WTC11 (cell line): Measurements from ENCODE around the gene ZNF579. TPM values are rescaled to one million over a fixed set of nuclear protein-coding genes. Genes with fewer than 3 reads are reported as not detected.

ENCODE experiments used
- ATAC-seq: fragments of 200-7000 bp; cut with Tn5 transposase; 2 replicates; pipeline ENCODE4 v1.10.0; 2021; ENCODE audit warnings: mild to moderate bottlenecking, moderate library complexity
- CTCF ChIA-PET: fragments of 300-600 bp; sonication (Branson Sonifier 250); formaldehyde crosslinking; loops from one replicate; lab custom pipeline; 2021; ENCODE audit warnings: antibody characterized with exemption; lab: Charles Lee
- POLR2A ChIA-PET: fragments of 350-600 bp; sonication (Branson Sonifier 250); formaldehyde crosslinking; loops from one replicate; lab custom pipeline; 2021; ENCODE audit warnings: antibody characterized with exemption; lab: Charles Lee
- DNase-seq: peaks from one replicate; pipeline ENCODE4 v3.0.0; 2021; ENCODE audit warnings: low spot score
- H3K27ac Mint-ChIP-seq: 2 replicates; pipeline ENCODE4 v1.8.0; 2021; ENCODE audit warnings: mixed read lengths
- H3K27me3 Mint-ChIP-seq: 2 replicates; pipeline ENCODE4 v1.8.0; 2021; ENCODE audit warnings: low read depth, mild to moderate bottlenecking, moderate library complexity, mixed read lengths
- H3K36me3 Mint-ChIP-seq: 2 replicates; pipeline ENCODE4 v1.8.0; 2021; ENCODE audit warnings: mixed read lengths
- H3K4me1 Mint-ChIP-seq: 2 replicates; pipeline ENCODE4 v1.8.0; 2022; ENCODE audit warnings: mixed read lengths
- H3K4me3 Mint-ChIP-seq: 2 replicates; pipeline ENCODE4 v1.8.0; 2021; ENCODE audit warnings: mild to moderate bottlenecking, moderate library complexity, mixed read lengths
- H3K9me3 Mint-ChIP-seq: 2 replicates; pipeline ENCODE4 v1.8.0; 2021; ENCODE audit warnings: mixed read lengths
- CREM ChIP-seq: sonication (generic); formaldehyde crosslinking; IDR thresholded peaks from 2 replicates; pipeline ENCODE4 v1.8.1; 2022; ENCODE audit warnings: mild to moderate bottlenecking, missing genetic modification reagents, moderate library complexity
- ESRRA ChIP-seq: sonication (generic); formaldehyde crosslinking; IDR thresholded peaks from 2 replicates; pipeline ENCODE4 v1.8.1; 2022; ENCODE audit warnings: mild to moderate bottlenecking, missing genetic modification reagents, borderline replicate concordance
- GABPB1 ChIP-seq: sonication (generic); formaldehyde crosslinking; IDR thresholded peaks from 2 replicates; pipeline ENCODE4 v1.8.1; 2023; ENCODE audit warnings: mild to moderate bottlenecking, missing genetic modification reagents
- IRF2 ChIP-seq: sonication (generic); formaldehyde crosslinking; IDR thresholded peaks from 2 replicates; pipeline ENCODE4 v1.8.0; 2022; ENCODE audit warnings: low read depth, missing genetic modification reagents, borderline replicate concordance
- MXD4 ChIP-seq: fragments of 250-450 bp; sonication (Bioruptor Pico); IDR thresholded peaks from 2 replicates; pipeline ENCODE4 v1.8.0; 2021; ENCODE audit warnings: mild to moderate bottlenecking, moderate library complexity, borderline replicate concordance
- PRRX2 ChIP-seq: fragments of 250-450 bp; sonication (Bioruptor Pico); IDR thresholded peaks from 2 replicates; pipeline ENCODE4 v1.8.0; 2021; ENCODE audit warnings: mild to moderate bottlenecking
- RORB ChIP-seq: fragments of 250-450 bp; sonication (Bioruptor Pico); IDR thresholded peaks from 2 replicates; pipeline ENCODE4 v1.9.0; 2021; ENCODE audit warnings: mild to moderate bottlenecking
- SMAD3 ChIP-seq: sonication (generic); formaldehyde crosslinking; IDR thresholded peaks from 2 replicates; pipeline ENCODE4 v1.8.0; 2022; ENCODE audit warnings: missing genetic modification reagents, mild to moderate bottlenecking, borderline replicate concordance
- SP1 ChIP-seq: sonication (generic); formaldehyde crosslinking; conservative IDR thresholded peaks from 2 replicates; pipeline ENCODE4 v1.8.1; 2022; ENCODE audit warnings: missing genetic modification reagents
- TEAD1 ChIP-seq: sonication (generic); formaldehyde crosslinking; IDR thresholded peaks from 2 replicates; pipeline ENCODE4 v1.8.0; 2022; ENCODE audit warnings: mild to moderate bottlenecking, missing genetic modification reagents
- TP53 ChIP-seq: sonication (generic); formaldehyde crosslinking; IDR thresholded peaks from 2 replicates; pipeline ENCODE4 v1.8.1; 2023; ENCODE audit warnings: mild to moderate bottlenecking, missing genetic modification reagents
- ZNF121 ChIP-seq: sonication (generic); formaldehyde crosslinking; IDR thresholded peaks from 2 replicates; pipeline ENCODE4 v1.8.0; 2023; ENCODE audit warnings: missing genetic modification reagents
- ZNF317 ChIP-seq: sonication (generic); formaldehyde crosslinking; IDR thresholded peaks from 2 replicates; pipeline ENCODE4 v1.8.1; 2023; ENCODE audit warnings: low read depth, mild to moderate bottlenecking, moderate library complexity, missing genetic modification reagents, borderline replicate concordance
- total RNA-seq: library from RNA; stranded (reverse); gene quantifications from 3 replicates; pipeline ENCODE4 v1.2.3, GENCODE V29; 2021
- TF ChIP-seq, protein P1 (sequence below): sonication (generic); formaldehyde crosslinking; IDR thresholded peaks from 2 replicates; pipeline ENCODE4 v1.8.1; 2022; ENCODE audit warnings: mild to moderate bottlenecking, missing genetic modification reagents, moderate library complexity, borderline replicate concordance
- TF ChIP-seq, protein P2 (sequence below): sonication (generic); formaldehyde crosslinking; IDR thresholded peaks from 2 replicates; pipeline ENCODE4 v1.8.1; 2022; ENCODE audit warnings: low read depth, missing genetic modification reagents, borderline replicate concordance
- TF ChIP-seq, protein P3 (sequence below): sonication (generic); formaldehyde crosslinking; IDR thresholded peaks from 2 replicates; pipeline ENCODE4 v1.8.1; 2023; ENCODE audit warnings: mild to moderate bottlenecking, moderate library complexity, missing genetic modification reagents
- TF ChIP-seq, protein P4 (sequence below): sonication (generic); formaldehyde crosslinking; IDR thresholded peaks from 2 replicates; pipeline ENCODE4 v1.8.1; 2023; ENCODE audit warnings: mild to moderate bottlenecking, missing genetic modification reagents
- TF ChIP-seq, protein P5 (sequence below): sonication (generic); formaldehyde crosslinking; IDR thresholded peaks from 2 replicates; pipeline ENCODE4 v1.8.1; 2023; ENCODE audit warnings: mild to moderate bottlenecking, missing genetic modification reagents

ZNF579 gene
- total RNA-seq, 1 experiment from 2014 or later = 30.0 TPM

DNA sequence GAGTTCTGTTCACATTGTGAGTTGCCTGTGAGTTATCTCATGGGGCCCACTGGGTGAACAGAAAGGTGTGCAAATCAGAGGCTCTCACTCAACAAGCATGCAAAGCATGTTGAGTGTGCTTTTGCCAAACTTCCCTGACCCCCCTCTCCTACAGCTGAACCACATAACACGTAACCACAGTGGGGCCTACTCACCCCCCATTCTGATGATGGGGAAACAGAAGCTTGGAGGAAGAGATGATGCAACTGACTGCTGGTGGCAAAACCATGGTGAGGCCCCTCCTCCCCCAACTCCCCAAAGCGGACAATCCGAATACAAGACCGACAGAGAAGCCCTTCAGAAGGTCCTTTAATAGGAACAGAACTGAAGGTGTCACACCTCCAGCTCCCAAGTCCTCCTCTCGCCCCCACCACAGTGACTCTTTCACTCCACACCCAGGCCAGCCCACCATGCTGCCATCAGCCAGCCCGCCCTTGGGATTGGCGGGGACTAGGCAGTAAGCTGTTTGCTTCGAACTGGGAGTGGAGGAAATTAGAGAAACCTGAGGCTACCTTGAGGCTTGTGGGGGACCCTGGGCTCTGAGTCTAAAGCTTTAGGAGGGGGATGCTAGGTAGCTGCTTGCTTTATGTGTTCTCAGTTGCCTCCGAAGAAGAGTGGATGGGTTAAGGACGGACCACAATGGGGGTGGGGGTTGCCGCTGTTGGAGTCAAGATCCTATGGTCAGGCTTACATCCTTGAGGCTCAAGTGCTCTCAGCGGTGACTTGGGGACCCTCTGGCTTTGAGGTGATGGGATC lies 40.0 kb upstream of the ZNF579 start:
- Mint-ChIP-seq H3K36me3 (peaks cover 20% of the 10 kb centered on the region), H3K27me3 (0 out of 2 replicates have a peak, but pooled peaks cover 3% of the 10 kb centered on the region), H3K27ac (no peak overlapping the region), H3K9me3 (0 out of 2 replicates have a peak, but pooled peaks cover 3% of the 10 kb centered on the region), H3K4me3 (no peak overlapping the region), H3K4me1 (peaks cover 17% of the 10 kb centered on the region)
- no peak for ATAC-seq
- POLR2A ChIA-PET = interaction anchor here (1.6 kb wide), 2 partner anchors 22 to 27 kb away, joined by 3 to 4 read pairs; partner anchors contain the start of gene CCDC106
- no peak for DNase-seq
- CTCF ChIA-PET = interaction anchor here (4.0 kb wide), 1 partner anchor 15 kb away, joined by 14 read pairs; the partner anchor contains the start of gene ZNF865
- TF ChIP-seq SMAD3 (CRISPR knock-in tag) = no peak
- TF ChIP-seq ZNF317 = no peak
- TF ChIP-seq TP53 (CRISPR knock-in tag) = no peak
- TF ChIP-seq SP1 (CRISPR knock-in tag) = no peak
- 0 out of 2 replicates have a peak, but pooled peaks have one; percentile 27 for TF ChIP-seq GABPB1 (CRISPR knock-in tag)
- TF ChIP-seq MXD4 (CRISPR knock-in tag) = no peak
- no peak for TF ChIP-seq IRF2
- no peak for TF ChIP-seq PRRX2 (CRISPR knock-in tag)

DNA sequence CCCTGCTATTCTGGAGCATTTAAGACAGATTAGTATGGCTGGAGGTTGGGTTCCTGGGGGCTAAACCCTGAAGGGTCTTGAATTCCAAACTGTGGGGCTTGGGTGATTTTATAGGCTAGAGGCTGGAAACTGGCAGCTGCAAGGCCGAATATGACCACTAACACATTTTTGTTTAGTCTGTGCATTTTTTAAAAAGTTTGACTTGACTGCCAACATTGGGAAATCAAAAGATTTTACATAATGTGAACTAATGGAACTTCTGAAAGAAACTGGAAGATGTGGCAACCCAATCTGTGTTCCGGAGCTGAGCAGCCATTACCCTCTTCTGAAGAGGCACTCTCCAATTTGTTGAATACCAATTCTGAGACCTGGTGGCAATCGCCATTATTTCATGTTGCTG lies 38.6 kb upstream of the ZNF579 start:
- CTCF ChIA-PET = interaction anchor here (0.7 to 4.0 kb wide), 6 partner anchors 13 to 152 kb away, joined by 3 to 14 read pairs (median 4); partner anchors contain the start of gene ZNF865
- POLR2A ChIA-PET = interaction anchor here (1.6 kb wide), 2 partner anchors 21 to 28 kb away, joined by 3 to 4 read pairs; partner anchors contain the start of gene CCDC106
- H3K27me3 Mint-ChIP-seq = 0 out of 2 replicates have a peak, but pooled peaks cover 3% of the 10 kb centered on the region
- no peak for DNase-seq
- H3K4me1 Mint-ChIP-seq = peaks cover 11% of the 10 kb centered on the region
- 0 out of 2 replicates have a peak, but pooled peaks cover 3% of the 10 kb centered on the region for H3K9me3 Mint-ChIP-seq
- H3K4me3 Mint-ChIP-seq = no peak overlapping the region
- H3K27ac Mint-ChIP-seq = no peak overlapping the region
- TF ChIP-seq ESRRA (CRISPR knock-in tag) (no peak), RORB (CRISPR knock-in tag) (no peak), TP53 (CRISPR knock-in tag) (no peak), SMAD3 (CRISPR knock-in tag) (no peak), CREM (CRISPR knock-in tag) (no peak), ZNF121 (no peak), TEAD1 (CRISPR knock-in tag) (no peak)
- TF ChIP-seq, protein P1, sequence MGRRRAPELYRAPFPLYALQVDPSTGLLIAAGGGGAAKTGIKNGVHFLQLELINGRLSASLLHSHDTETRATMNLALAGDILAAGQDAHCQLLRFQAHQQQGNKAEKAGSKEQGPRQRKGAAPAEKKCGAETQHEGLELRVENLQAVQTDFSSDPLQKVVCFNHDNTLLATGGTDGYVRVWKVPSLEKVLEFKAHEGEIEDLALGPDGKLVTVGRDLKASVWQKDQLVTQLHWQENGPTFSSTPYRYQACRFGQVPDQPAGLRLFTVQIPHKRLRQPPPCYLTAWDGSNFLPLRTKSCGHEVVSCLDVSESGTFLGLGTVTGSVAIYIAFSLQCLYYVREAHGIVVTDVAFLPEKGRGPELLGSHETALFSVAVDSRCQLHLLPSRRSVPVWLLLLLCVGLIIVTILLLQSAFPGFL = no peak
- TF ChIP-seq, protein P2, sequence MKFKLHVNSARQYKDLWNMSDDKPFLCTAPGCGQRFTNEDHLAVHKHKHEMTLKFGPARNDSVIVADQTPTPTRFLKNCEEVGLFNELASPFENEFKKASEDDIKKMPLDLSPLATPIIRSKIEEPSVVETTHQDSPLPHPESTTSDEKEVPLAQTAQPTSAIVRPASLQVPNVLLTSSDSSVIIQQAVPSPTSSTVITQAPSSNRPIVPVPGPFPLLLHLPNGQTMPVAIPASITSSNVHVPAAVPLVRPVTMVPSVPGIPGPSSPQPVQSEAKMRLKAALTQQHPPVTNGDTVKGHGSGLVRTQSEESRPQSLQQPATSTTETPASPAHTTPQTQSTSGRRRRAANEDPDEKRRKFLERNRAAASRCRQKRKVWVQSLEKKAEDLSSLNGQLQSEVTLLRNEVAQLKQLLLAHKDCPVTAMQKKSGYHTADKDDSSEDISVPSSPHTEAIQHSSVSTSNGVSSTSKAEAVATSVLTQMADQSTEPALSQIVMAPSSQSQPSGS (CRISPR knock-in tag) = no peak
- TF ChIP-seq, protein P3, sequence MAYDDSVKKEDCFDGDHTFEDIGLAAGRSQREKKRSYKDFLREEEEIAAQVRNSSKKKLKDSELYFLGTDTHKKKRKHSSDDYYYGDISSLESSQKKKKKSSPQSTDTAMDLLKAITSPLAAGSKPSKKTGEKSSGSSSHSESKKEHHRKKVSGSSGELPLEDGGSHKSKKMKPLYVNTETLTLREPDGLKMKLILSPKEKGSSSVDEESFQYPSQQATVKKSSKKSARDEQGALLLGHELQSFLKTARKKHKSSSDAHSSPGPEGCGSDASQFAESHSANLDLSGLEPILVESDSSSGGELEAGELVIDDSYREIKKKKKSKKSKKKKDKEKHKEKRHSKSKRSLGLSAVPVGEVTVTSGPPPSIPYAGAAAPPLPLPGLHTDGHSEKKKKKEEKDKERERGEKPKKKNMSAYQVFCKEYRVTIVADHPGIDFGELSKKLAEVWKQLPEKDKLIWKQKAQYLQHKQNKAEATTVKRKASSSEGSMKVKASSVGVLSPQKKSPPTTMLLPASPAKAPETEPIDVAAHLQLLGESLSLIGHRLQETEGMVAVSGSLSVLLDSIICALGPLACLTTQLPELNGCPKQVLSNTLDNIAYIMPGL = no peak
- TF ChIP-seq, protein P4, sequence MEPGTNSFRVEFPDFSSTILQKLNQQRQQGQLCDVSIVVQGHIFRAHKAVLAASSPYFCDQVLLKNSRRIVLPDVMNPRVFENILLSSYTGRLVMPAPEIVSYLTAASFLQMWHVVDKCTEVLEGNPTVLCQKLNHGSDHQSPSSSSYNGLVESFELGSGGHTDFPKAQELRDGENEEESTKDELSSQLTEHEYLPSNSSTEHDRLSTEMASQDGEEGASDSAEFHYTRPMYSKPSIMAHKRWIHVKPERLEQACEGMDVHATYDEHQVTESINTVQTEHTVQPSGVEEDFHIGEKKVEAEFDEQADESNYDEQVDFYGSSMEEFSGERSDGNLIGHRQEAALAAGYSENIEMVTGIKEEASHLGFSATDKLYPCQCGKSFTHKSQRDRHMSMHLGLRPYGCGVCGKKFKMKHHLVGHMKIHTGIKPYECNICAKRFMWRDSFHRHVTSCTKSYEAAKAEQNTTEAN (CRISPR knock-in tag) = no peak
- TF ChIP-seq, protein P5, sequence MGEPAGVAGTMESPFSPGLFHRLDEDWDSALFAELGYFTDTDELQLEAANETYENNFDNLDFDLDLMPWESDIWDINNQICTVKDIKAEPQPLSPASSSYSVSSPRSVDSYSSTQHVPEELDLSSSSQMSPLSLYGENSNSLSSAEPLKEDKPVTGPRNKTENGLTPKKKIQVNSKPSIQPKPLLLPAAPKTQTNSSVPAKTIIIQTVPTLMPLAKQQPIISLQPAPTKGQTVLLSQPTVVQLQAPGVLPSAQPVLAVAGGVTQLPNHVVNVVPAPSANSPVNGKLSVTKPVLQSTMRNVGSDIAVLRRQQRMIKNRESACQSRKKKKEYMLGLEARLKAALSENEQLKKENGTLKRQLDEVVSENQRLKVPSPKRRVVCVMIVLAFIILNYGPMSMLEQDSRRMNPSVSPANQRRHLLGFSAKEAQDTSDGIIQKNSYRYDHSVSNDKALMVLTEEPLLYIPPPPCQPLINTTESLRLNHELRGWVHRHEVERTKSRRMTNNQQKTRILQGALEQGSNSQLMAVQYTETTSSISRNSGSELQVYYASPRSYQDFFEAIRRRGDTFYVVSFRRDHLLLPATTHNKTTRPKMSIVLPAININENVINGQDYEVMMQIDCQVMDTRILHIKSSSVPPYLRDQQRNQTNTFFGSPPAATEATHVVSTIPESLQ (CRISPR knock-in tag) = no peak
- H3K36me3 Mint-ChIP-seq = peaks cover 22% of the 10 kb centered on the region
- ATAC-seq = no peak
